Brain pericyte (primary cell): ENCODE measurements around the gene CCR5.
"Not testable (repeated sequence)": the region's sequence is repeated elsewhere in the genome, so short reads cannot be mapped to it uniquely, and the experiment has no call there.

ENCODE experiments used
- DNase-seq: peaks from one replicate; pipeline ENCODE4 v3.0.0-alpha.2; 2012; ENCODE audit warnings: low read depth, low spot score

CCR5 gene

DNA sequence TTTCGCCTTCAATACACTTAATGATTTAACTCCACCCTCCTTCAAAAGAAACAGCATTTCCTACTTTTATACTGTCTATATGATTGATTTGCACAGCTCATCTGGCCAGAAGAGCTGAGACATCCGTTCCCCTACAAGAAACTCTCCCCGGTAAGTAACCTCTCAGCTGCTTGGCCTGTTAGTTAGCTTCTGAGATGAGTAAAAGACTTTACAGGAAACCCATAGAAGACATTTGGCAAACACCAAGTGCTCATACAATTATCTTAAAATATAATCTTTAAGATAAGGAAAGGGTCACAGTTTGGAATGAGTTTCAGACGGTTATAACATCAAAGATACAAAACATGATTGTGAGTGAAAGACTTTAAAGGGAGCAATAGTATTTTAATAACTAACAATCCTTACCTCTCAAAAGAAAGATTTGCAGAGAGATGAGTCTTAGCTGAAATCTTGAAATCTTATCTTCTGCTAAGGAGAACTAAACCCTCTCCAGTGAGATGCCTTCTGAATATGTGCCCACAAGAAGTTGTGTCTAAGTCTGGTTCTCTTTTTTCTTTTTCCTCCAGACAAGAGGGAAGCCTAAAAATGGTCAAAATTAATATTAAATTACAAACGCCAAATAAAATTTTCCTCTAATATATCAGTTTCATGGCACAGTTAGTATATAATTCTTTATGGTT, at the start of gene CCR5:
Gene CCR5 (plus strand): TSS at position 108 of the 680 bp plus-strand sequence. CDS start 1,957 bp downstream, outside the sequence.
- no peak for DNase-seq

DNA sequence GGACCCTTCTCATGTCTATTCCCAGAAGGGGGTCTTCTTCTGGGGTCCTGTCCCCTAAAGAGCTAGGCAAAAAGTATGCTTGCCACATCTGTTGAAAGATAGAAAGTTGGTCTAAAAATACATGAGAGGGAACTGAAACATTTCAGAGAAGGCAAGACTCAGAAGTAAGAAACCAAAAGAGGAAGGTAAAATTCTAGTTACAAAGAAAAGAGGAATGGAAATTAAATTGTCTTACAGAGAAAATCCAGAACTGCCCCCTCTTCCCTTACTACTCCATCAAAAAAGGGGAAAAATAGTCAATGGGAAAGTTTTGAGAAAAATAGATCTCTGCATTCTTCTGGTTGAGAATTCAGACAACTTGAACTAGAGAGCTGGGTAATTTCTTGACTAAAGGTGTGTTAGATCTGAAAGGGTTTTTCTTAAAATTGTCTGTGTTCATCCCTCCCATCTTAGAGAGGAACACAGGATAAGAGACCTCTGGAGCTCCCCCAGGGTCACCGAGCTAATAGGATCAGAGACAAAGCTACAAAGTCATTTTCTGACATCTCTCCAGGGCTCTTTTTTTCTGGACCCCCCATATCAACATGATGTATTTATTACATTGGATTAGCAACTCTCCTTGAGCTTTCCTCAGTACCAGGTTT, 49.2 kb upstream of the CCR5 start:
- DNase-seq: no peak

DNA sequence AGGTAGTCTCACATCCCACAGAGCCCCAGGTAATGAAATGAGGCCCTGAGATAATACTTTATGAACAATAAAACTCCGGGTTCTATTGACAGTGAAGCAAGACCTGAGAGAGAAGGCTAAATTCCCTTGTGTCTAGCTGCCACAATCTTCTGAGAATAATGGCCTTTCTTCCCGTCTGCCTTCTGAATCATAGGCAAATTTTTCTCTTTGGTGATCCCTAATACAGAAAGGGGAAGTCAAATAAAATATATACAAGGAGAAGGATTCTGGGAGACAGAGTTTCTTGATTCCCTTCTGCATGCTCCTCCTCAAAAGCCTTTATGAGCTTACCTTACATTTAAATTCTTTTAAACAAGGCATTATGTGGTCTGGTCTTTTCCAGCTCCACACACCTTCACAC, 46.7 kb upstream of the CCR5 start:
- no peak for DNase-seq

DNA sequence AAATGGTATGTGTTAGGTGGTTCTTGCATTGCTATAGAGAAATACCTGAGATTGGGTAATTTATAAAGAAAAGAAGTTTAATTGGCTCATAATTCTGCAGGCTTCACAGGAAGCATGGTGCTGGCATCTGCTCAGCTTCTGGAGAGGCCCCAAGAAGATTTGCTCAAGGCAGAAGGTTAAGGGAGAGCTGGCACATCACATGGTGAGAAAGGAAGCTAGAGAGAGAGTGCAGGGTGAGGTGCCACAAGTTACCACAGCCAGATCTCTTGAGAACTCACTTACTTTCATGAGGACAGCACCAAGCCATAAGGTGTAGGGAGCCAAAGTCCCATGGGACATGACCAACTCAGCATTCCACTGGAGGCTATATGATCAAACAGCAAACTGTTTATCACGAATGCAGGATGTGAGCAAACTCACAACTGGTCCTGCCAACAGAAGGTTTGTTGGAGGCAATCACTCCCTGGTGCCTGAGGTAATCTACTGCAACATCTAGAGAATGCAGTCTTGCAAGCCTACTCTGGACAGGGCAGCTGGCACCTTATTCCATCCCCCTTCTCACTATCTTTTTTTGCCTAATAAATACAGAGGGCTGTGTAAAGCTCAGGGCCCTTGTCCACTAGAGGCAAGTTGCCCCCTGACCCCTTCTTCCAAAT, 45.0 kb upstream of the CCR5 start:
- DNase-seq: no peak

DNA sequence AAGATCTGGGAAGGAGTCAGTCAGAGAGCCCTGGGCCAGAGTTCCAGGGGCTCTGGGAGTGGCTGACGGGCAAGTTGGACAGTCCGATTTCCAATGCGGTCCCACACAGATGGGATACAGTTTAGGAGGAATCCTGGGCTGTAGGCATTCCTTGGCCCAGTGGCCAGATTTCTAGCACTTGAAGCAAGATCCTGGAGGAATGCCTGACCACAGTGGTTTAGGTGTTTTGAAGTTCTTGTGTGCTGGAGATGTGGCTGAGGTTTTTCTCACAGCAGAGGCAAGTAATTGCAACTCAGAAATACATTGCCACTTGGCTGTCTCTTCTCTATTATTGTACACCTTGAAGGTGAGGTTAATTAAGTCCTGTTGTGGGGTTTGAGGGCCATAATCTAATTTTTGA, 40.1 kb upstream of the CCR5 start:
- DNase-seq: not testable (repeated sequence)

DNA sequence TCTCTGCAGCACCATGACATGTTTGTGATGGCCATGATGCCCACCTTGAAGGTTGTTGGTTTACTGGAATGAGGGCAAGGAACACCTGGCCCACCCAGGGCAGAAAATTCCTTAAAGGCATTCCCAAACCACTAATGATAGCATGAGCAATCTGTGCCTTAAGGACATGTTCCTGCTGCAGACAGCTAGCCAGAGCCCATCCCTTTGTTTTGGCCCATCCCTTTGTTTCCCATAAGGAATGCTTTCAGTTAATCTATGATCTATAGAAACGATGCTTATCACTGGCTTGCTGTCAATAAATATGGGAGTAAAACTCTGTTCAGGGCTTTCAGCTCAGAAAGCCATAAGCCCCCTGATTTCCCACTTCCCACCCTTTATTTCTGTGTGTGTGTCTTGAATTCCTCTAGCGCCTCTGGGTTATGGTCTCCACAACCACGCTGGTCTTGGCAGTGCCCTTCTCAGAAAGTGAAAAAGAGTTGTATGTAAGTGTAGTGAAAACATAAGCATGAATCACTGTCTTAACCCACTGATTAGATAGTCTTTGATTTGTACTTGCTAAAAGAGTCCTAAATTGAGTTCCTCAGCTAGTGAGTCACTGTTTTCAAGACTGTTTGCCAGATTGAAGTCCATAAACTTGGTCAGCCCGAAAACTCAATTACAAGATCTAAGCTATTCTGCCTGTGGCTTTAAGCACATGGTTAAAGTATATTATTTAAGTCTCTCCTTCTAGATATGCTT, 35.8 kb upstream of the CCR5 start:
- DNase-seq: no peak

DNA sequence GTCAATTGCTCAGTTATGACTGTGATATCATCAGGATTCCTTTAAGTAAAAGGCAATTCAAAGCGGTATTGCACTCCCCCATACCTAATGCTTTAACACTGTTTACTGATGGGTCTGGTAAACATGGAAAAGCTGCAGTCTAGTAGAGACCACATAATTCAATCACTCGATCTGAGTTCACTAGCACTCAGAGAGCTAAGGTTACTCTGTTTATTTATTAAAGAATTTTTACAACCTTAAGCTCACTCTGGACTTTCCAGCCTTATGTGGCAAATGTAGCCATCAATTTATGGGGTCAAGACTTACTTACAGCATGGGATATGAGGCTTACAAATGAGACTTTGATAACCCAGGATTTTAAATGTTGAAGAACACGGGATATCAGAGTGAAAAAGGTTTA, 35.2 kb upstream of the CCR5 start:
- DNase-seq: no peak

DNA sequence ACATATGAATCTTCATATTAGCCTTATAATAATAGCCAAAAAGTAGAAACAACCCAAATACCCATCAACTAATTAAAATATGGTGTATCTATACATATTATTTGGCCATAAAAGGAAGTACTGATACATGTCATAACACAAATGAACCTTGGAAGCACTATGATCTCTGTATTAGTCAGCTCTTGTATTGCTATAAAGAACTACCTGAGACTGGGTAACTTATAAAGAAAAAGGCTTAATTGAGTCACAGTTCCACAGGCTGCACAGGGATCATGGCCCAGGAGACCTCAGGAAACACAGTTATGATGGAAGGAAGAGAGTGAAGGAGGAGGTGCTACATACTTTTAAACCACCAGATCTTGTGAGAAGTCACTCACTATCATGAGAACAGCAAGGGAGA, 32.8 kb upstream of the CCR5 start:
- no peak for DNase-seq

DNA sequence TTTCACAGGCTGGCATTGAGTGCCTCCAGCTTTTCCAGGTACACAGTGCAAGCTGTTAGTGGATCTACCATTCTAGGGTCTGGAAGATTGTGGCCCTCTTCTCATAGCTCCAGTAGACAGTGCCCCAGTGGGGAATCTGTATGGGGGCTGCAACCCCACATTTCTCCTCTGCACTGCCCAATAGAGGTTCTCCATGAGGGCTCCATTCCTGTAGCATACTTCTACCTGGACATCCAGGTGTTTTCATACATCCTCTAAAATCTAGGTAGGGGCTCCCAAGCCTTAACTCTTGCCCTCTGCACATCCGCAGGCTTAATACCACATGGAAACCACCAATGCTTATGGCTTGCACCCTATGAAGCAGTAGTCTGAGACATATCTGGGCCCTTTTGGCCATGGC, 31.9 kb upstream of the CCR5 start:
- no peak for DNase-seq

DNA sequence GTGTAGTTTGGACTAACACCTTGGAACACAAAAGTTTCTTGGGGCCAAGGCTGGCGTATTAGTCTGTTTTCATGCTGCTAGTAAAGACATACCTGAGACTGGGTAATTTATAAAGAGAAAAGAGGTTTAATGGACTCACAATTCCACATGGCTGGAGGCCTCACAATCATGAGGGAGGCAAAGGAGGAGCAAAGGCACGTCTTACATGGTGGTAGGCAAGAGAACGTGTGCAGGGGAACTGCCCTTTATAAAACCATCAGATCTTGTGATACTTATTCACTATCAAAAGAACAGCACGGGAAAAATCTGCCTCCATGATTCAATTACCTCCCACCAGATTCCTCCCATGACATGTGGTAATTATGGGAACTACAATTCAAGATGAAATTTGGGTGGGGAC, 26.3 kb upstream of the CCR5 start:
- no peak for DNase-seq

DNA sequence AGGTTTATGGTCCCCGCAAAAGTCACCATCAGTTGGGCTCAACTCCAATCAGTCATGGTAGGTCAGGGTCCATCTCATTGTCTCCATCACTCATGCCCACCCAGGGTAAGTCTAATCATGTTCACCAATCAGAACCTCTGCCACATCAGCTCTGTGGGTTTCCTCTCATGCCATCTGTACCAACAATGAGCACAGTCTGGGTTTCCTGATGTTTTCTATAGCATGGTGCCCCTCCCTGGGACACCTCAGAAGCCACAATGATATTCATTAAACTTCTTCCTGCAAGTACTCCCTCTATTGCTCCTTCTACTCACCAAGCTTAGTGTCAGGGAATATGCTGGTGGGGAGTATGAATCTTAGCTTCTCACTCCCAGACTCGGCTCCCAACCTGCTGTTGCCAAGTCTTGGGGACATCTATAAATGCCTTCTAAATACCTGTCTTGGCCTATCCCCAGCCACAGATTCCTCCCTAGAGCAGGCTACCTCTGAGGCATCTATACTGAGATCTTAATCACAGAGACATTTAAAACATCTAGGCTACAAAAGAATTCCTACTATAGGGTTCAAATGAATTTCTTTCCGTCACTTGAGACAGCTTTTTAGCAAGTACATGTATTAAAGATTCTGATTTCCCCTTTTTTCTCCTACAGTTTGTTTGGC, 21.8 kb upstream of the CCR5 start:
- no peak for DNase-seq

DNA sequence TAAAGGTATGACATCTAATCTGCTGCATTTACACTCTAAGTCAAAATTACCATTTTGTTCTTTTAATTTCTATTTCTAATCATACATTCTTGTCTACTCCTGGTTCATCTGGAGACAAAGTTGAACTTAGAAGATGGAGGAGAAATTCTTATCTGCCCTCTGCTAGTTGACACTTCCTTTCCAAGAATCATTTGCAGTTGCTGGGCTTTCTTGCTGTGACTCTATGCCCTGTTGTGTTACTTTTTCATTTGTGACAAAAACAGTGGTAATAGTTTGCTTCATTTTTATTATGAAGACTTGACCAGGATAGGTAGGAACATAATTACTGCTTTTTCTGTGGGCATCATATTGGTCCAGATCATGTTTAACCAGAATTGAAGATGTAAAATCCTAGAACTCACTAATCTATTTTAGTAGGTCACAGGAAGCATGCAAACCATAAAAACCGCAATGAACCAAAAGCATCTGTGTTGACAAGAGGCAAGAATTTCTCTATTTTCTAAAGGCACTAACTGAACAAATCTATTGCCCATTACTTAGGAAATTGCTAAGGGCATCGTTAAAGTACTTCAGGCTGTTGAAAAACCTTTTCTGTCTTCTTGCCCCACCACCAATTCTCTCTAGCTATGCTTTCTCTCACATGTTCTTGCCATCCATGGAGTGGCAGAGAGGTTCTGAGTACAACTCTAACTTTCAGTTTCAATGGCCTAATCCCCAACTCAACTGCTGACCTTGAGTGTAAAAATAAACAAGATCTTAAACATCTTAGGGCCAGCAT, 21.1 kb upstream of the CCR5 start:
- no peak for DNase-seq

DNA sequence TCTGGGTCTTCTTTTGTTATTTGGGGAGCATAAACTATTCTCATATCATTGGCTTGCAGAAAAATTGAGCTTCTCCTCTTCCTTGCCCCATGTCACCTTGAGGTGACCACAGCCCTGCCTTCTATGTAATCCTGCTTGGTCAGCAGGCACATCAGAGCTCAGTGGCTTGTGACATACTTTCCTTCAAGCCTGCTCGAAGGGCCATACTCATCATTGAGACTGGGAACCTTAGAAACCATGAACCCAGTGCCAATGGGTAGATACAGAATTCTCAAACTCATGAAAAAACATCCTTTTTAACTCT, 20.5 kb upstream of the CCR5 start:
- DNase-seq: no peak

DNA sequence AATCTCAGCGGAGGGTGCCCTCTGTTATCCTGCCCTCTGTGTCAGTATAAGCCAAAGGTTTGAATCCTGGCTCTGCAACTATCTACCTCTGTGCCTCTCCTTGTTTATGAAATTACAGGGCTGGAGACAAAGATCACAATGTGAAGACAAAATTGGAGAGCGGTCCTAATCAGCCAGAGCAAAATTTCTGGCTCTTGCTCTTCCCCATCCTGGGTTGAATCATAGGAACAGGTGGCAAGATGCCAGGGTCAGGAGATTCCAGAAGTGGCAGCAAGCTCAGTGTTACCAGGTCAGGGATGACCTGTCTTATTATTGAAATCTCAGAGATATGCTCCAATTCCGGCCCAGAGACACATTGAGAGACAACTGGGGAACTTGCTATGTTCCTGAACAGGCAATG, 19.1 kb upstream of the CCR5 start:
- DNase-seq: no peak

DNA sequence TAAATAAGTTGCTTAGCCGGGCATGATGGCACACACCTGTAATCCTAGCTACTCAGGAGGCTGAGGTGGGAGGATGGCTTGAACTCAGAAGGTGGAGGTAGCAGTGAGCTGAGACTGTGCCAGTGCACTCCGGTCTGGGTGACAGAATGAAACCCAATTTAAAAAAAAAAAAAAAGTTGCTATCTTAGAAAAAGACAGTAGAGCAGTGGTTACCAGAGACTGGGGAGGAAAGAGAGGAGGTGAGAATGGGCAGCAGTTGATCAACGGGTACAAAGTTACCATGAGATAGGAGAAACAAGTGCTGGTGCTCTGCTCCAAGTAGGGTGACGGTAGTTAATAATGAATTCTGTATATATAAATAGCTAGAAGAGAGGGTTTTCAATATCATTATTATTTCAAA, 17.7 kb upstream of the CCR5 start:
- DNase-seq: no peak

DNA sequence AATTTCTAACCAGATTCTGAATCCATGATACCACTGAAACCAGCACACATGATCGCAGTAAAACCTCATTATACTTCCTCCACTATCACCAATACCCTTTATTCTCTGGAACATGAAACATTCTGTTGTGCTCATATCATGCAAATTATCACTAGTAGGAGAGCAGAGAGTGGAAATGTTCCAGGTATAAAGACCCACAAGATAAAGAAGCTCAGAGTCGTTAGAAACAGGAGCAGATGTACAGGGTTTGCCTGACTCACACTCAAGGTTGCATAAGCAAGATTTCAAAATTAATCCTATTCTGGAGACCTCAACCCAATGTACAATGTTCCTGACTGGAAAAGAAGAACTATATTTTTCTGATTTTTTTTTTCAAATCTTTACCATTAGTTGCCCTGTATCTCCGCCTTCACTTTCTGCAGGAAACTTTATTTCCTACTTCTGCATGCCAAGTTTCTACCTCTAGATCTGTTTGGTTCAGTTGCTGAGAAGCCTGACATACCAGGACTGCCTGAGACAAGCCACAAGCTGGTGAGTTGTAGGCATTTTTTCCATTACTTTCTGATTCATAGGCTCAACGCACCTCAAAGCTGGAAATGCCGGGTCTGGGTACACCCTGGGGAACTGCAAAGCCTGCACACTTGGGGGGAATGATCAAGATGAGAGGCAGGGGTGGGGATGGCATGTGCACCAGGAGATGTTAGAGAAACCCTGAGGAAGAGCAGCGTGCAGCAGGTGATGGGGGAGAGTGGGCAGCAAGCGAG, 16.9 kb upstream of the CCR5 start, which contains the start of gene CCR2:
Gene CCR2 (plus strand): TSS at position 465 of the 764 bp plus-strand sequence. CDS start 3,417 bp downstream, outside the sequence.
- DNase-seq: no peak

DNA sequence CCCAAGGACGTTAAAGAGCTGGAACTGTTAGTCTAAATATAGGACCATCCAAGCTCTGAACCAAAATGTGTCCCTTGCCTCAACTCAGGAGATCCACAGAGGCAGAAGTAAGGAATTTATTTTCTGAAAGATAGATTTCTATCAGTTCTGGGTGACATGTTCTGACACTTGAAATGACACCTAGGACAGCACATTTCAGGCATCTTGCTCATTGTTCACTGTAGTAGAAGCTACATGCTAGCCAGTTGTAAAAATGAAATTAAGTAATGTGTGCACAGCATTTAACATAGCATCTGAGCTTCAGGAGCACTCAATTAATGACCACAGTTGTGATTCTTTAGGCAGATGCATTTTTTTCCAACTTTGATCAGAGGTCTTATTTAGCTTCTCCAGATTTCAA, 16.3 kb upstream of the CCR5 start:
- DNase-seq: no peak

DNA sequence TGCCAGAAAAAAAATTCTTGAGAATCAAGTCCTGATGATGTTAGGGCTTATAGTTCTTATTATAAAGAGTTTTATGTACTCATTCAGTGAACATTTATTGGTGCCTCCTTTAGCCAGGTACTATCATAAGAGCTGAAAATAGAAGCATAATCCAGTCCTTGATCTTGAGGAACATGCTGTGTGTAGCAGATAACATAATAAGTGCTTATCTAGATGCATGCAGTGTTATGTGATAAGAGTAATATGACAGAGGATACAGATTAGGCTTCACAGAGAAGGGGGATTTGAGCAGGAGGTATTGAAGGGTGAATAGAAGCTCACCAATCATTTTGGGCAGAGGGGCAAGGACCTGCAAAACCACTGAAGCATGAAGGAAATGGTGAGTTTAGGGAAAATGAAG, 15.8 kb upstream of the CCR5 start:
- DNase-seq: no peak

DNA sequence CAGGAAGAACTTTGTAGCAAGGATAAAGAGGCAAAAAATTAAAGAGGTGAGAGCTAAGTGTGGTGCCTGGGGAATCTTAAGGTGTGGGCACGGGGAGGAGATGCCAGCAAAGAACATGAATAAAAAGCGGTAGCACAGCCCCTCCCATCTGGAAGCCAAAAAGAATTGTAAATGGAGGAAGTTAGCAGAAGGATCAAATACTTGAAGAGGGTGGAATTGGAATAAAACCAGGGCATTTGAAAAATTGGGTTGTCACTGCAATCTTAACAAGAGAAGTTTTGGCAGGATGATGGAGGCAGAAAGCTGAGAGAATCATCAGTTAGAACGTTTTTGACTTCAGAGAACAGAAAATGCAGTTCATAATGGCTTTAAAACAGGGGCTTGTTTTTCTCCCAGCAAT, 14.5 kb upstream of the CCR5 start:
- no peak for DNase-seq

DNA sequence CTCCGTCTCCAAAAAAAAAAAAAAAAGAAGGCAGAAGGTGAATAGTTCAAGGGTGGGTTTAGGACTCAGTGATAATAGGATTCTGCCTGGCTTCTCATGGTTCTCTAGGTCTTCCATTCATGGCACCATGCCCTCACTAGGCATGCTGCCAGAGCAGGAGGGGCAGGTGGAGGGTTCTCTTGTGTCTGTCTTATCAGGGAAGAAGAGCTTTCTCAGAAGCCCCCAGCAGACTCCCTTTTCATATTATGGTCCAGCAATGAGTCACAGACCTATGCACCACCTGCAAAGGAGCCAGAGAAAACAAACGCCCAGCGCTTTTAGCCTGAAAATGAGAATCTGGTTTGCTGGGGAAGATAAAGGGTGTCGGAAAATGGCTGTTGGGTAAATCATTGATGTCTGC, 13.8 kb upstream of the CCR5 start:
- no peak for DNase-seq
